Activated gamma-delta T cell (primary cell): Measurements from ENCODE around the gene HOXA5.

Experiments used
- DNase-seq: peaks from one replicate; lab custom pipeline; 2025; lab: John Stamatoyannopoulos, UW

Gene HOXA5

DNA sequence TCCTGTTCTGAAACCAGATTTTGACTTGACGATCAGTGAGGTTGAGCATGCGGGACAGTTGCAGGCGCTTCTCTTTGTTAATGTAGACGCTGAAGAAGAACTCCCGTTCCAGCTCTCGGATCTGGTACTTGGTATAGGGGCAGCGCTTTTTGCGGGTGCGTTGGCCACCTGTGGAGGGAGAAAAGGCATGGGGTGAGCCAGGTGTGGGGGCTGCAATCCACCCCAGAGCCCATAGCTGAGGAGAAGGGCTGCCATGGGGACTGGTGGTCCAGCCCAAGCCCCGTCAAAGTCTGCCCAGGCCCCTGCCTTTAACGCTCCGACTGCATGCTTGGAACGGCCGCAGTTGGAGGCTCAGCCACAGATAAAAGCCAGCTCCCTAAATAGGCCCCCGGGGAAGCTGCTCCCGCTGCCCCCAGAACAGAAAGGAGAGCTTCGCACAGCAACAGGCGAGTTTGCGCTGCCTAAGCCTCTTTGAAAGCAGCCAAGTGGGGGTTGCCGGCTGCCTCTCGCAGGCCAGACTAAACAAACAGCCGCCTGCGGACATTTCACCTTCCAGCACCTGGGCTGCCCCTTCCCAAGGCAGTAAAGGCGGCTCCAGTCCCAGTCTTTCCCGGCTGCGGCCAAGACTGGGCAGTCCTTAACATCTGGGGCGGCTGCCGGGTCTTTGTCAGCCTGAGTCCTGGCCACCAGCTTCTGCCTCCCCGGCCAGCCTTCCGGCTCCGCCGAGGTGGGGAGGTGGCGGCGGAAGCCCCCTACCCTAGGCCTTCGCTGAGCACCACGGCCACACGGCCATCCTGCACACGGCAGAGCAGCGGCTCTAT, 39.6 kb upstream of the HOXA5 start:
- no peak for DNase-seq

DNA sequence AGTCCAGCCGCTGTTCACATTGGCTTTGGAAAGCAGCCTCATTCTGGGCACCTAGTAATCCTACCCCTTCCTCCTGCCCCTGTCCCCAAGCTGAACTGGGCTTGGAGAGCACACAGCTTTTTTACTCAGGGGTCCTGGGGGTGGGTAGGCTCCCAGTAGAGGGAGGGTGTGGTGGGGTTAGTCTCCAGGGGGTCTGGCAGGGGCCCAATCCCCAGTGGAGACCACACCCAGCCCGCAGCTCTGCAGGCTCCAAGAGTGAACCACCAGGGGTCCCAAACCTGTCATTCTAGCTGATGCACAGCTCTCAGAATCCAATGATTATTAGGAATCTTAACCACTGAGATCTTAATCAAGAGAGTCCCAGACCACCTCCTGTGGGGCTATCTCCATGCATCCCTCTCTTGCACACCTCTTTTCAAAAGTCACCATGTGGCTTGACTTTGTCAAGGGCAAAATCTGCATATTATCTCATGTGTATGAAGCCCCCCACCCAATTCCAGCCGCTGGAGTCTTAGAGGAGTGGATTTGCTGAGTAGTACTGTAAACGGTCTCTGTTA, 38.9 kb upstream of the HOXA5 start:
- no peak for DNase-seq

DNA sequence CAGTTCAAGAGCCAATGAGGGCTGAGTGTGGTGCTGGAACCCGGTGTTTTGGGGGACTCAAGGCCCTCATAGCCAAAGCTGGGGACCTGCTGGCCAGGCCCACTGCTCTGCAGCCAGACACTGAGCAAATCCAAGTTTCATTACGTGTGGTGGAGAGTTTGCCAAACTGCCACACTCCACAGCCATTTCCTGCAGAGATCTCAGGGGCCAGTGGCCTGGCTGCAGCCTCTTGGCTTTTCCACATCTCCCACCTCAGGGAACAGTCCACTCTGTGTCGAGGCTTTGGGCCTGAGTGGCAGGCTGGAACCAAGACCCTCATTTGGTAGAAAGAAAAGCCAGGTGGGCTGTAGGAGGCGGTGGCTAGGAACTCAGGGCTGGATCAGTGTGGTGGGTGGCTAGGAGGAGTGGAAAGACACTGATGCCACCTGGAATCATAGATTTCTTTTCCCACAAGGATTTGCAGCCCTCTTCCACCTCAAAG, 38.4 kb upstream of the HOXA5 start:
- DNase-seq, result no peak

DNA sequence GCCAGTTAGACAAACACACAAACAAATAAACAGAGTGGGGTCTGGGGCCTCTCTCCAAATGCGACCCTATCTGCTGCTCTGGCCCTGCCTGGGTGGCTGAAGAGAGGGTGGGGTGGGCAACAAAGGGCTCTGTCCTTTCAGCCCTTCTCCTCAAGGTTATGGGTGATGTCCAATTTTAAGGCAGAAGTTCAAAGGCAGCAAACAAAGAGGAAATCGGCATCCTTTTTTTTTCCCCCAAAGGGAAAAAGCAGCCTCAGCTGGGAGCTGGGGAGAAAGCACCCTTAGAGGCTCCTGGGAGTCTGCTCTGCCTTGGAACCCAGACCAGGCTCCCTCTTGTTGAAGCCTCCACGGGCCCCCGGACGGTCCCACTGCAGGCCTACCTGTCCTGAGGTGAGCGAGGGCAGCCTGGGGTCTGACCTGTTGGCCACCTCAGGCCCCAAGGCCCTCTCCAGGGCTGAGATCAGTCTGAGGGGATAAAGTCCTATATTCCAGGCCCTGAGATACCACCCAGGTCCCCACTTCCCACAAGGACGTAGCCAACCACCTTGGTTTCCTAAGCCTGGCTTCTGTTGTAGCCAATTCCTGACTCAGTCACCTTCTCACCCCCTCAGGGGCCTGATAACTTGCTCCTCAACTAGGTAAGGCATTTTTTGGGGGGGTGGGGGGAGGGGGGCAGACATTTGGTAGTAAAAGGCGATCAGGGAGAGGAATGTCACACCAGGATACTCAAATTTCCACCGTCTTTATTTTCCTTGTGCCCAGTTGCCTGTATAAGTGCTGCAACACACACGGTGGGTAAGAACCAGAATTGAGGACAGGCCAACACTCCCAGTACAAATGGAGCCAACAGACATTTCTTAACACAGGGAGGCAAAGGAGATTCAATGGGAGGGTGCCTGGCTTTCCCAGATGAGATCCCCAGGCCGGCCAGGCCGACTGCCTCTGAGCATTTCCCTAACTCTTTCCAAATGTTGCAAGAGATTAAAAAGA, 37.2 kb upstream of the HOXA5 start:
- DNase-seq, result no peak

DNA sequence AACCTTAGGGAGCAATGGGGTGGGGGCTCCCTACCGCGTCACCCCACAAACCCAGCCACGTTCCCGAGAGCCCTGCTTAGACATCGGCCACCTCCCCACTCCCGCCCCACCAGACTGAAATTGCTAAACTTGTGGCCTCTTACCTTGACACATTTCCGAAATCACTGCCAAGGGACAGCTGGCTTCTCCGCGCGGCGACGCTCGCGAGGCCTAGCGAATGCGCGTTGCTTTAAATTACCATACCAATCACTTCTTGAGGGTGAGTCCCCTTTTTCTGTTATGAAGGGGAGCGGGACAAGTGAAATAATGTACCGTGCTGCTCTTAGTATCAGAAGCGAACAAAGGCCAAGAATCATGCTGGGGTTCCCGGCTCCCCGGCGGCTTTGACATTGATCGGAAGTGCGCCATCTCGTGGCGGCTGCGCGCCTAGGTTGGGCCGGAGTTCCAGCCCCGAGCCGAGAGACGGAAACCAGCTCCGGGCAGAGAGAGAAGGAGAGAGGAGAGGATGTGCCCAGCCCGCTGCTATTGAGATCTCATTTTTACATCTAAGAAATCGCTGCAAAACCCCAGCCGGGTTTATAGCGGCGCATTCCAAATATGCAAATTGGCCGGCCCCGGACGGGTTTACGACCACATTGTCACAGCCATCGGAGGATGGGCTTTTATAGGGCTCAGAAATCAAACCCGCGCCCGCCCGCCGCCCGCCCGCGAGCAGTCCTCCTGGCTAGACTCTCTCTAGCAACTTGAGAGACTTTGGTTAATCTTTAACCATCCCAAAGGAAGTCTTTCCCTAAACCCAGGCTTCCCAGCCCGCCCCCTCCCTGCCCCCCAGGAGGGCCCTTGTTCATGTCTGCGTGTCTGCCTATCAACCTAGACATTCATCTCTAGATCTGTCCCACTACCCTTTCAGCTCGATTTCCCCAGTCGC, 36.3 kb upstream of the HOXA5 start:
- peak; percentile 22 for DNase-seq

DNA sequence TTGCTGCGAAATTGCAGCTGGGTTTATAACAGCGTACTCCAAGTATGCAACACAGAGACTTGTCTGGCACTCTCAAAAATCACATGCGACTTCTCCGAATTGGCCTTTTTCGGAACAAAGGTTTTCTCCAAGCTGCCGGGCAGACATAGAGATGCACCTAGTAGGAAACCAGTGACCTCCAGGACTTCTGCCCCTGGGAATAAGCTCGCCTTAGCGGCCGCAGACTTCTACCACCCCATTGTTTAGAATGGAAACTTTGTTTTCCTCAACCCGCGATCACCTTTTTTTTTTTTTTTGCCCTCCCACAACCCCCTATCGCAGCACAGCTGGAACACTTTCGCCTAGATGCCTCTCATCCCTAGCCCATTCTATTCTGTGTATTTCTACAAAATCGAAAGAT, 35.5 kb upstream of the HOXA5 start:
- no peak for DNase-seq

DNA sequence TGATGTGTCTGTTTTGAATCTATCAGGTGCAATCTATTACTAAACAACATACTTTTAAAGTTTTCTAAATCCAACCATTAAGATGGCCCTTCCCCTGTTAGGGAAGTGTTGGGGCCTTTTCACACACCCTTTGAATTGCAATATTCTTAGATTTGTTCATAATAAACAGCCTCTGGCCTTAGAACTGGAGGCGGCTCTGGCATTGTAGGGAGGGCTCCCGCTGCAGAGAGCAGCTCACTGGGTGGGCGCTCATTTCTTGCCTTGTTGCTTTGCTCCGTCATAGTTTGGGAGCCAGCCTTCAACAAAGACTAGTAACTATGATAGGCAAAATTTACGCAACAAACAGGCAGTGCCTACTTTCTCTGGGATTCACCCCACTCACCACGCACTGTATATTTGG, 34.9 kb upstream of the HOXA5 start:
- no peak for DNase-seq

DNA sequence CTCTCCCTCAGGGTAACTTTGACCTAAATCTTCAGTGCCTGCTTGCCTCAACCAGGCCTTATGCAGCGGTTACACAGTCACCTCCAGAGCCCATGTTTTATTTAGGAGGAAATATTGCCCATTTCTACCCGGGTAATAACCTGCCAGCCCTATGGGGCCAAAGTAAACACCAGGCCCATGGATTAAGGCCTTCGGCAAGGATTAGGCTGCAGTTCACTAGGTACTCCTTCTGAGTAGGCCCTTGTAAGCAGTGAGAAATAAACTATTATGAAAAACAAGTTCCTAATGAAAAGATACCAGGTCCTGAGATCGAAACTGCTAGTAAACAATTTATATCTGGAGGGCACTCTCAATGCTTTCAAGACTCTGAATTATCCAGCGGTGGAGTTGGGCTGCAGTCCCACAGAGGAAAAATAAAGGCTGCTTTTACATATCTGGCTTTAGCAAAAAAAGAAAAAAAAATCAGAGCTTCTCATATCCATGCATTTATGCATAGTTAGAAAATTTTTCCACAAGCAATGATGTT, 34.4 kb upstream of the HOXA5 start:
- DNase-seq, result no peak

DNA sequence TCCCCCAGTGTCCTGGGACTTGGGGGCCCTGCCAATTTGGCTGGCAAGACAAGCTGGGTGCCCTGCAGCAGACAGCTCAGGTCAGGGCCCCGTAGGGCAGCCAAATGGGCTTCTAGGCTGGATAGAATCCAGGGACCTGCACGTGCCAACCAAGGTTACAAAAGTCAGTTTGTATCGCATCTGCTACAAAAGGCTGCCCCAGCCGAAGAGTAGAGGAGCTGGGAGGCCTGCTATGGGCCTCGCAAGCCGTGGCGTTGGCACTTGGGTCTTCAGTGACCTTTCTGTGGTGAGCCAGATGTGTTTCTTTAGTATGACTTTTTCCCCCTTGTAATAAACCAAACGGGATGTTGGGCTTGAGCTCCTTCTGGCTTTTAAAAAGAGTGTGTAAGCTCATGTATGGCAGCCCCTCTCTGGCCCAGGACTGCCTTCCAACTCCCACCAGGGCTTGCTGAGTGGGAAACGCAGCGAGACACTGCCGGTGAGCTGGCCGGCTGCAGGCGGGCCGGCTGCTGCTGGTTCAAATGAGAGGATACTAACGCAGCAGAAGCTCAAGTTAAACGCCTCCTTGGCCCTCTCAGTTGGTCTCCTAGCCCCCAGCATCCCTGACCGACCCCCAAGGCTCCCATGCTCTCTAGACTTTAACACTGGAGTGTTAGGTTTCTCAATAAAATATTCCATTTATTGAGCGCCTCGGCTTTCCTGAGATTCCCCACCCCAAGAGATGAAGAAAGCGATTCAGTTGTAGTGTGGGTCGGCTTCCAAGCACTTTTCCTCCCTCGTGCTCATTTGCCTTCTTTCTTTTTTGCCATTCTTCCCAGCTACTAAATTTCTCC, 33.7 kb upstream of the HOXA5 start:
- DNase-seq, result no peak

DNA sequence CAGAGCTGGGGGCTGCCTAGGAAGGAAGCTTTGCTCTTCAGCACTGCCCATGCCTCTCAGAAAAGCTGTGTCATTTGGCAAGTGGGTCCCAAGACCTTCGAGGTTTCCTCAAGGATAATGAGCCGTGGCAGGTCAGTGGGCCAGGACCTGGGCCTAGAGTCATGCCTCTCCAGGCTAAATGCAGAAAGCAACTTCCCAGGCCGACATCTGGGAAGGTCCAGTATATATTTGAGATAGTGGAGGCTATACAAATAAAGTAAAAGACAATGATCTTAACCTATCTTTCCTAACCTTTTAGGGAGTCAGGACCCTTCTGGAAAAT, 33.0 kb upstream of the HOXA5 start:
- no peak for DNase-seq

DNA sequence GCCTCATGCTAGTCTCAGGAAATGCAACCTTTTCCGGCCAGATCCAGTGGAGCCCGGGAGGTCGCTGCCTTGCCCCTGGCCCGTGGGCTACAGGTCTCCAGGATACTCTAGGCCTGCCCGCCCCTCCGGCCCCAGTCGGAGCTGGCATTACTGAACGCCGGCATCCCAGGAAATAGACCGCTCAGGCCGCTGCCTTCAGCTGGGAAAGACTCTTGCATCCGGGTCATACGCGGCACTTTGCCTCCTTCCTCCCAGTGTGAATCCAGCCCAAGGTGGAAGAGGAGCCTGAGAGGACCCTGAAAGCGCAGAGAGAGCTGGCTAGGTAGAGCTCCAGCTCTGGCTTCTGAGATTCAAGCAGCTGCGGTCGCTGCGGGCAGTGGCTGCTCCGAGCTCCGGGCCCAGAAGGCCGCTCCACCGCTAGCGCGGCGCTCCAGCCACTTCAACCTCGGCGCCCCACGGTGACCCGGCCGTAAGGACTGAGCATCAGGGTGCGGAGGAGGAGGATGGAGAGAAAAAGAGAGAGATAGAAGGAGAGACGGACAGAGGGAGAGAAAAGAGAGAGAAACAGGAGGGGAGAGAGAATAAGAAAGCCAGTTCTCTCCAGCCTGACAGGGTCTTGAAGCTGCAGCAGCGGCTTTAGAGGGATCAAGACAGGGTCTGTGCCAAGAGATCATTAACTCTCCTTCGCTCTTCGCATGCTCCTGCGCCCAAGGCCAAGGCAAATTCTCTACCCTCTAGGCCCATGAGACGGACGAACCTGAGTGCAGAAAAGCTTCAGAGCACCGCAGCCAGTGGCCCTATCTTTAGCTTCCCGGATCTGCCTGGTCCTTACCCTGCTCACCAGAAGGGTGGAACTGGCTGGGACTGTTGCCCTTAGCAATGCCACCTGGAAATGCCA, 32.4 kb upstream of the HOXA5 start:
- no peak for DNase-seq

DNA sequence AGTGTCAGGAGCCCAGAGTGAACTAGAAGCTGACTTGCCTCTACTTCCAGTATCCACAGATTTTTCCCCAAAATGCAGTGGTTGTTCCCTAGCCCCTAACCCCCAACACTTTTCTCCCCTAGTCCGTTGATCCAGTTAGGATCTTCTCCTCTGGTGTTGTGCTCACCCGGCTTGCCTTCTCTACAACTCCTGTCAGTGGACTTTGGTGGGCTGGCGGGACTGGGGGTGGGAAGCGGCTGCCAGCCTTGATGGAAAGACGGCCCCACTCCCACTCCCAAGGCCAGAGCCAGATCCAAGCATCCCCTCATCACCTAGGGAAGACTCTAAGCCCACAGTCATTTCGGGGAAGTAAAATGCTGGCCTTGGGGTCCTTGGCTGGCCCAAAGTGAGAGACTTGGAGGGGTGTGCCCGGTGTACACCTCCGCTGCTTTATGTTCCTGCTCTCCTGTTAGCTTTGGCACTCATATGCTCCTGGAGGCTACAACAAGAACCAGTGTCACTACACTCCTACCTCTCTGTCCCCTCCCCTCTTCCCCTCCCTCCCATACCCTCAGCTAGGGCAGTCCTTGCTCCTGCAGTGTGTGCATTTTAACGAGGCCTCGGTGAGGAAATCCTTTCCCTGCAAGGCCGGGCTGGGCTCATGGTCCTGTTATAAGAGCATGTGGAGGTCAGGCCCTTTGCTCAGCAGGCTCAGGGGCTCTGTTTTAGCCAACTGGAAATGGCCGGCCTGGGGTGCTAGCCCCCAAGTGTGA, 31.6 kb upstream of the HOXA5 start:
- no peak for DNase-seq

DNA sequence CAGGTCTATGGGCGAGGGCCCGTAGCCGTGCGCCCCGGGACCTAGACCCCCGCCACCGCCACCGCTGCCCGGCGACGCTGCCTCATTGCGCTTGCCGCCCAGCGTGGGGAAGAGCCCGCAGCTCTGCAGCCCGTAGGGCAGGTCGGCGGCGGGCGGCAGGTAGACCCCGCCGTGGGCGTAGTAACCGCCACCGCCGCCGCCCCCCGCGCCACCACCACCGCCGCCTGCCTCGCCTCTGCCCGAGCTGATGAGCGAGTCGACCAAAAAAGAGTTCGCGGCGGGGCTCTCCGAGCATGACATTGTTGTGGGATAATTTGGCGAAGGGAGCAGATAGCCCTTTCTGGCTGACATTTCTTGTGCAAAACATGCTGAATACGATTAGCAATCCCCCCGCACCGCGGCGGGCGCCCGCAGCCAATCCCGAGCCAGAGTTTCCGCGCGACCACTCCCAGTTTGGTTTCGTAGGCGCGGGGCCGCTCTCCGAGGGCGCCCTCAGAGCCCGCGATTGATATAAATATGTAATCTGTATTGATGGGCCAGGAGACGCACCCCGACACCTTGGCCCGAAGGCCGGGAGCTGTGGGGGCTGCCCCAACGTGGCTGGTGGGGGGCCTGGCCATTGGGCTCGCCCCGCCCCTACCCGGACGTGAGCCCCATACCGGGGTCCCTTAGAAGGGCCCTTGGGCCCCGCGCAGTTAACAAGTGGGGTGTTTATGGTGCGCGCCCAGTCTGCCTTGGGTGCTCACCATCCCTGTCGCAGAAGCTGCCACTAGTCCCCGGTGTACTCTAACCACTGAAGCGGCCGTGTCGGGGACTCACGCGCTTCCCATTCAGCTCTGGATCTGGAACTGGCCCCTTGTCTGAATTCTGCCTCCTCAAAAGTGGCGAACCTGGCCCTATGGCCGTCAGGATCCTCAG, 30.7 kb upstream of the HOXA5 start, which contains the start of gene HOXA10:
Gene HOXA10 (minus strand): TSS at position 365 of the 918 bp plus-strand sequence. CDS start 14 bp downstream, at position 351.
- no peak for DNase-seq

DNA sequence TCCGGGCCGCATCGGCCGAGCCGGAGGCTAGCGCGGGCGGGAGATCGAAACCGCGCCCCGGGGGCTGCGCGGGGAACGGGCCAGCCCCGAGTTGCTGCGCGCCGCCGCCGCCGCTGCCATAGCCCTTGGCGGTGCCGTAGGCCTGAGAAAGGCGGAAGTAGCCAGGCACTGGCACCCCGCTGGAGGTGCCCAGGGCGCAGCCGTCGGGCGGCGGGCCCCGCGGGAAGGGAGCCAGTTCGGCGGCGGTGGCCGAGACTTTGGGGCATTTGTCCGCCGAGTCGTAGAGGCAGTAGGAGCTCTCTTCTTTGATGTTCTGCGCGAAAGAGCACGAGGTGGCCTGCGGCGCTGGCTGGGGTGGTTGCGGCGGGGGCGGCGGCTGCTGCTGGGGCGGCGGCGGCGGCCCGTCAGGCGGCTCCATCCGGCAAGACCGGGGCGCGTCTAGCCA, 30.1 kb upstream of the HOXA5 start:
- peak; percentile 29 for DNase-seq

DNA sequence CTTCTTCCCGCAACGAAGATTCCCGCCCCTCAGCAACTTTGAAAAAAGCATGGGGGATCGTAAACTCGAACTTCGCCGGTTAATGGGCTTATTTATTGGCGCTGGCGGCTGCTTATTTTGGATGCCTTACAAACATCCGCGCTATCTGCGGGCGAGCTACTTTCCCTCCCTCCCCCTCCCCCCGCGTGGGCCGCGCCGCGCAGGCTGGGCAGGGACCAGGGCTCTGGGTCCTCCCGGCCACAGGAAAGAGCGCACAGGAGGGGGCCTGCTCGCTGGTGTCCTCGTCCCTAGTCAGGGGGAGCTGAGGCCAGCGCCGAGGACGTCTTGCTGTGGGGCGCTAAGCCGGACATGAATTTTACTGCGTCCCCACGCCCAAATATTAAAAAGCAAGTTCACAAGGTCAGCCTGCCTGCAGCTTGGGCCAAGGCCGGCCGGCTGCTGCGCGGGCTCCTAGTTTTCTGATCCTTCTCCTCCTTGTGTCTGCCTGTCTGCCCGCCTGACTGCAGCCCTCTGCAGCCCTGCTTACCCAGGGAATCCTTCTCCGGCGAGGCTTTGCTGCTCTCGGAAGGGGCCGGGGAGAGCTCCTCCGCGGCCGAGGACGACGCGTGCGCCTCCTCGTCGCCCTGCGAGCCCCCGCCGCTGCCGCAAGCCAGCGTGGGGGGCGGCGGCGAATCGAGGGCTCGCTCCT, 29.5 kb upstream of the HOXA5 start:
- no peak for DNase-seq

DNA sequence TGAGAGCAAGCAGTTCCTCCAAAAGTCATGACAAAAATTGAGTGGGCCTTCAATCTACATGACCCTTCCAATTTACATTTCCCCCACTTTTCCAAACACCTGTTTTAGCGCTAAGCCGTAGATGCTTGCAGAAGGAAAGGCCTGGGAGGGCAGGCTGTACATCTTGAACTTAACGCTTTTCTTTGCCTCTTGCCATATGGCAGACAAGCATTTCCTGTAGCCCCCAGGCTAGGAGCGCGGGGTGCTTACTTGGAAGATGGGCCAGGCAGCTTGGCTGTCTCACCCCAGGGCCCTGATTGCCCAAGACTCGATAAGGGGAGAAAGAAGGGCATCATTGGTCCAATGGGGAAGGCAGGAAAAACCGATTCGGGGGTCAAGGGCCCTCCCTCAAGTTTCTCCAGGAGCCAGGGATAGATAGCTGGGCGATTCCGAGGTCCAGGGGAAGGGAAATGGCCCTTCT, 28.9 kb upstream of the HOXA5 start:
- DNase-seq, result no peak
